Measurements from ENCODE around the gene MAMLD1.

- TF ChIP-seq EZH2 (IDR thresholded peaks at IDR 0.05; ENCODE audit: insufficient read depth, poor library complexity, severe bottlenecking) (no peak), EZH2phosphoT487 (IDR thresholded peaks at IDR 0.05; ENCODE audit: insufficient read depth, low read depth) (no peak)
These were observed 23.4 kb upstream of the MAMLD1 start for GRCh38 chrX:150339736-150340135.
